ENCODE data around the gene CDKN2B-AS1.
A peak's percentile ranks its signal among the peaks of the same experiment; 100 is the strongest.

Gene CDKN2B-AS1

GRCh38 chr9:22124263-22125011, 129.8 kb downstream of the CDKN2B-AS1 start:
- DNase-seq = peak in 1 of 2 experiments; percentile 26

- DNase-seq = no peak
These were observed 134.5 kb downstream of the CDKN2B-AS1 start for GRCh38 chr9:22129133-22129532.

GRCh38 chr9:22129633-22130032, 135.0 kb downstream of the CDKN2B-AS1 start:
- DNase-seq = no peak

- DNase-seq = no peak
These were observed 137.2 kb downstream of the CDKN2B-AS1 start for GRCh38 chr9:22131817-22132216.

- DNase-seq = no peak
These were observed 139.8 kb downstream of the CDKN2B-AS1 start for GRCh38 chr9:22134390-22134789.

GRCh38 chr9:22136461-22137096, 142.0 kb downstream of the CDKN2B-AS1 start:
- no peak for DNase-seq

GRCh38 chr9:22138956-22139660, 144.5 kb downstream of the CDKN2B-AS1 start:
- no peak for DNase-seq

GRCh38 chr9:22141908-22142307, 147.3 kb downstream of the CDKN2B-AS1 start:
- DNase-seq = no peak

- DNase-seq = no peak
These were observed 148.1 kb downstream of the CDKN2B-AS1 start for GRCh38 chr9:22142671-22143070.

GRCh38 chr9:22143799-22144625, 149.4 kb downstream of the CDKN2B-AS1 start:
- no peak for DNase-seq

GRCh38 chr9:22146604-22147003, 152.0 kb downstream of the CDKN2B-AS1 start:
- no peak for DNase-seq

- DNase-seq = no peak
These were observed 153.4 kb downstream of the CDKN2B-AS1 start for GRCh38 chr9:22147813-22148527.

GRCh38 chr9:22148528-22148875, 153.9 kb downstream of the CDKN2B-AS1 start:
- DNase-seq = no peak

GRCh38 chr9:22148876-22149637, 154.5 kb downstream of the CDKN2B-AS1 start:
- DNase-seq = no peak

- DNase-seq = no peak
These were observed 159.5 kb downstream of the CDKN2B-AS1 start for GRCh38 chr9:22154064-22154463.

GRCh38 chr9:22156586-22156985, 162.0 kb downstream of the CDKN2B-AS1 start:
- no peak for DNase-seq

- DNase-seq = no peak
These were observed 162.7 kb downstream of the CDKN2B-AS1 start for GRCh38 chr9:22157276-22157675.

- no peak for DNase-seq
These were observed 163.2 kb downstream of the CDKN2B-AS1 start for GRCh38 chr9:22157828-22158227.

- no peak for DNase-seq
These were observed 163.7 kb downstream of the CDKN2B-AS1 start for GRCh38 chr9:22158271-22158670.

- no peak for DNase-seq
These were observed 164.3 kb downstream of the CDKN2B-AS1 start for GRCh38 chr9:22158927-22159346.

- no peak for DNase-seq
These were observed 165.0 kb downstream of the CDKN2B-AS1 start for GRCh38 chr9:22159586-22159985.

- no peak for DNase-seq
These were observed 165.6 kb downstream of the CDKN2B-AS1 start for GRCh38 chr9:22160221-22160620.
